Astrocyte of the cerebellum (primary cell): Measurements from ENCODE around the gene ERG28.

ENCODE experiments used
- DNase-seq: peaks from one replicate; pipeline ENCODE4 v3.0.0-alpha.2; 2011; ENCODE audit warnings: low read depth
- H3K4me3 ChIP-seq: 2 replicates; pipeline ENCODE4 v1.5.1; 2011; ENCODE audit warnings: mild to moderate bottlenecking, low read depth, low read length, moderate library complexity
- CTCF ChIP-seq: IDR thresholded peaks from 2 replicates; pipeline ENCODE4 v1.5.1; 2012; ENCODE audit warnings: low read length, low read depth, moderate library complexity, mild to moderate bottlenecking; ENCODE audit errors: missing control alignments
- in situ Hi-C: cut with HindIII; loops from 2 replicates; pipeline ENCODE4 v1.10.0; 2017; ENCODE audit warnings: low sequenced_read_pairs

Gene ERG28

GRCh38 chr14:75626396-75626795, 34.3 kb downstream of the ERG28 start:
- in situ Hi-C loops = no loop called here
- no peak for TF ChIP-seq CTCF
- DNase-seq = no peak
- no peak overlapping the region for H3K4me3 ChIP-seq

- in situ Hi-C loops = no loop called here
- no peak for TF ChIP-seq CTCF
- no peak overlapping the region for H3K4me3 ChIP-seq
- DNase-seq = no peak
These were observed 35.6 kb downstream of the ERG28 start for GRCh38 chr14:75625034-75625433.

GRCh38 chr14:75619548-75619947, 41.1 kb downstream of the ERG28 start:
- TF ChIP-seq CTCF = no peak
- H3K4me3 ChIP-seq = no peak overlapping the region
- no peak for DNase-seq
- in situ Hi-C loops = no loop called here

GRCh38 chr14:75615200-75615599, 45.5 kb downstream of the ERG28 start:
- in situ Hi-C loops = no loop called here

GRCh38 chr14:75614179-75614578, 46.5 kb downstream of the ERG28 start:
- no peak for TF ChIP-seq CTCF
- H3K4me3 ChIP-seq = no peak overlapping the region
- no peak for DNase-seq
- in situ Hi-C loops = no loop called here

More at GRCh38 chr14:75615200-75615599, 45.5 kb downstream of the ERG28 start:
- no peak for DNase-seq
- no peak overlapping the region for H3K4me3 ChIP-seq
- TF ChIP-seq CTCF = no peak

- in situ Hi-C loops = no loop called here
- no peak overlapping the region for H3K4me3 ChIP-seq
- no peak for DNase-seq
- no peak for TF ChIP-seq CTCF
These were observed 48.5 kb downstream of the ERG28 start for GRCh38 chr14:75612157-75612556.

GRCh38 chr14:75610834-75611233, 49.8 kb downstream of the ERG28 start:
- no peak for TF ChIP-seq CTCF
- in situ Hi-C loops = no loop called here
- no peak for DNase-seq
- H3K4me3 ChIP-seq = no peak overlapping the region
